Common myeloid progenitor, CD34-positive (primary cell): ENCODE results near the gene LSAMP.
"Not testable (repeated sequence)": the region's sequence is repeated elsewhere in the genome, so short reads cannot be mapped to it uniquely, and the experiment has no call there.

Experiments used
- CTCF ChIA-PET: fragments of 350-600 bp; sonication (Branson Sonifier 250); formaldehyde crosslinking; loops from one replicate; lab custom pipeline; 2021; ENCODE audit warnings: antibody characterized with exemption; lab: Charles Lee
- POLR2A ChIA-PET: fragments of 350-600 bp; sonication (Branson Sonifier 250); formaldehyde crosslinking; loops from one replicate; lab custom pipeline; 2021; ENCODE audit warnings: antibody characterized with exemption; lab: Charles Lee
- DNase-seq, 3 donors: peaks; one replicate each; pipeline versions ENCODE4 v3.0.0 to v3.0.0-alpha.2; 2013
- H3K27ac ChIP-seq, 2 experiments: 1 replicate in 1 of 2; 2 replicates in 1 of 2; pipeline ENCODE4 v1.7.0; 2013; ENCODE audit warnings: inconsistent platforms in 2 of 2, low read length in 2 of 2, mild to moderate bottlenecking in 2 of 2, low read depth in 1 of 2, moderate library complexity in 1 of 2; ENCODE audit not compliant: severe bottlenecking in 2 of 2, insufficient read depth in 1 of 2, poor library complexity in 1 of 2
- H3K27me3 ChIP-seq, 5 experiments: replicated peaks in 2 of 5; 1 replicate in 3 of 5; 2 replicates in 2 of 5; pipeline versions ENCODE4 v1.6.1 to v1.7.0; 2013; ENCODE audit warnings: low read length in 4 of 5, mild to moderate bottlenecking in 2 of 5, moderate library complexity in 2 of 5, inconsistent platforms in 1 of 5; ENCODE audit not compliant: insufficient read depth in 5 of 5, control insufficient read depth in 4 of 5
- H3K36me3 ChIP-seq, 4 experiments: 1 replicate in 2 of 4; 2 replicates in 2 of 4; pipeline versions ENCODE4 v1.6.1 to v1.7.0; 2013; ENCODE audit warnings: low read length in 3 of 4, control low read depth in 1 of 4, mild to moderate bottlenecking in 1 of 4; ENCODE audit not compliant: control insufficient read depth in 4 of 4, insufficient read depth in 4 of 4
- H3K4me1 ChIP-seq, 4 experiments: 1 replicate in 3 of 4; 2 replicates in 1 of 4; pipeline versions ENCODE4 v1.6.1 to v1.7.1; 2013; ENCODE audit warnings: low read length in 3 of 4, mild to moderate bottlenecking in 3 of 4, control low read depth in 1 of 4, inconsistent platforms in 1 of 4, moderate library complexity in 1 of 4; ENCODE audit not compliant: control insufficient read depth in 4 of 4, insufficient read depth in 4 of 4; ENCODE audit errors: control extremely low read depth in 1 of 4
- H3K4me3 ChIP-seq, 7 experiments: 1 replicate in 4 of 7; 2 replicates in 3 of 7; pipeline versions ENCODE4 v1.5.1 to v1.7.0; 2013; ENCODE audit warnings: mild to moderate bottlenecking in 7 of 7, low read length in 6 of 7, moderate library complexity in 6 of 7, inconsistent platforms in 2 of 7, low read depth in 2 of 7, control low read depth in 1 of 7; ENCODE audit not compliant: insufficient read depth in 4 of 7, control insufficient read depth in 1 of 7; ENCODE audit errors: extremely low read depth in 1 of 7
- H3K9me3 ChIP-seq, 5 experiments: 1 replicate in 4 of 5; 2 replicates in 1 of 5; pipeline versions ENCODE4 v1.6.1 to v1.7.1; 2013; ENCODE audit warnings: low read length in 4 of 5, mild to moderate bottlenecking in 2 of 5, inconsistent platforms in 1 of 5, low read depth in 1 of 5, moderate library complexity in 1 of 5; ENCODE audit not compliant: control insufficient read depth in 4 of 5, insufficient read depth in 2 of 5; ENCODE audit errors: control extremely low read depth in 1 of 5
- WGBS: methylation state at CpG from one replicate; pipeline ENCODE4 v1.1.5; 2013; ENCODE audit not compliant: insufficient coverage; 5-methylcytosine and 5-hydroxymethylcytosine counted together

Gene LSAMP

DNA sequence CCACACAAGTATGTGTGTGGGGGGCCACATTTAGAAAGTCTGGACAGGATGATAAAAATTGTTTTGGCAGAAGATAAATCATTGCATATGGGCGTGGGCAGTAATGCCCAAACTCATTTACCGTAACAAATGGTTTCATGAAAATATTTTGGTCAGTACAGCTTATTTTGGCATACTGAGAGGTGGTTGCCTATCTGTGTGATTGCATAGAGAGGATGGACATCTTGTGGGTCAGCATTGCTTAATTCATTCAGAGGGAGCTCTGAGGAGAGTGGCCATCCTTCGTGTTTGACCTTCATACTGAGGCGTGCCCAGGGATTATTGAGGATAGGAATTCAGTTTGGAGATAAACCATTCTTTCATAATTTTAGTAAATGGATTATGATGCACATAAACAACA lies 659.5 kb downstream of the LSAMP start:
- ChIA-PET CTCF (interaction anchor here (0.9 to 4.6 kb wide), 3 partner anchors 29 to 91 kb away, joined by 3 to 23 read pairs (median 8); no protein-coding TSS in a partner anchor), POLR2A (no interaction called here)
- WGBS: 83% methylated on average over 3 of the region's 4 CpGs
- no peak overlapping the region for H3K27ac ChIP-seq
- H3K9me3 ChIP-seq: no peaks in the 10 kb centered on the region
- no peak overlapping the region for H3K4me3 ChIP-seq
- H3K27me3 ChIP-seq: peaks cover 0 to 7% (median 0%) of the 10 kb centered on the region in 5 experiments
- no peaks in the 10 kb centered on the region for H3K36me3 ChIP-seq
- DNase-seq: peak in 1 of 3 donors; percentile 8
- H3K4me1 ChIP-seq: peaks cover 0 to 15% (median 10%) of the 10 kb centered on the region in 4 experiments

DNA sequence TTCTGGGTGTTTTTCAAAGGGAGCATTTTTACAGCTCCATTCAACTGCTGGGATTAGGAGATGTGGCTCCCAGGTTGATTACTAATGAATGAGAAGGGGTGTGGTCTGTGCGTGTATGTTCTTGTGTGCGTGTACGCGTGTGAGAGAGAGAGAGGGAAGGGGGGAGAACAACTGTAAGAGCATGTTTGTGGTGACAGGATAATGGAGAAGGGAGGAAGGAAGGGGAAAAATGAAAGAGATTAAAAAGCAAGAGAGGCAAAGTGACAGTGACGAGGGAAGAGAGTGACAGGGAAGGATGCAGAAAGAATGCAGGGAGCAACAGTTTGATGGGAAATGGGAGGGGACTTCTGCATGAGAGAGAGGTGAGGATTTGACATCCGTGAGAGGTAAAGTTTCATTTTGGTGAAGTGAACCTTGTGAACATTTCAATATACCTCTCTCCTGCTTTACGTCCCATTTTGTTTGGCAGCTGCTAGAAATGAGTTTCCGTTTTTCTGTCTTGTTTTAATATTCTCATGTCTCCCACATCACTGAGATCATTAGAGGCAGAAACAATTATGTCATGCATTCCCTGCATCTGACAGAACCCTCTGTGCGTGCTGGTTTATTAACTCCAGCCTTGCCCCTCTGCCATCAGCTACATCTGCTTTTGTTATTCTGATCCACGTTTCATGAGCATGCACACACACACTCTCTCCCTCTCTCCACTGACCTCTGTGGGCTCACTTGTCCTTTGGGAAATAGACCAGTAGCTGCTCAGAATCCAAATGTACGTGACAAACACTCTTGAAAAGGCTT lies 660.3 kb downstream of the LSAMP start:
- peak in 2 of 3 donors; percentile 48 to 54 for DNase-seq
- WGBS: 14% methylated on average over 10 of the region's 11 CpGs
- H3K27me3 ChIP-seq: peaks cover 0 to 7% (median 0%) of the 10 kb centered on the region in 5 experiments
- POLR2A ChIA-PET: no interaction called here
- H3K36me3 ChIP-seq: no peaks in the 10 kb centered on the region
- H3K27ac ChIP-seq: peak overlapping the region in 1 of 2 experiments; percentile 78
- CTCF ChIA-PET: interaction anchor here (0.8 to 4.6 kb wide), 14 partner anchors 8 to 1400 kb away, joined by 3 to 23 read pairs (median 5); no protein-coding TSS in a partner anchor
- H3K9me3 ChIP-seq: no peaks in the 10 kb centered on the region
- H3K4me1 ChIP-seq: peaks cover 0 to 15% (median 10%) of the 10 kb centered on the region in 4 experiments
- peak overlapping the region; percentile 68 to 82 (median 74) for H3K4me3 ChIP-seq

DNA sequence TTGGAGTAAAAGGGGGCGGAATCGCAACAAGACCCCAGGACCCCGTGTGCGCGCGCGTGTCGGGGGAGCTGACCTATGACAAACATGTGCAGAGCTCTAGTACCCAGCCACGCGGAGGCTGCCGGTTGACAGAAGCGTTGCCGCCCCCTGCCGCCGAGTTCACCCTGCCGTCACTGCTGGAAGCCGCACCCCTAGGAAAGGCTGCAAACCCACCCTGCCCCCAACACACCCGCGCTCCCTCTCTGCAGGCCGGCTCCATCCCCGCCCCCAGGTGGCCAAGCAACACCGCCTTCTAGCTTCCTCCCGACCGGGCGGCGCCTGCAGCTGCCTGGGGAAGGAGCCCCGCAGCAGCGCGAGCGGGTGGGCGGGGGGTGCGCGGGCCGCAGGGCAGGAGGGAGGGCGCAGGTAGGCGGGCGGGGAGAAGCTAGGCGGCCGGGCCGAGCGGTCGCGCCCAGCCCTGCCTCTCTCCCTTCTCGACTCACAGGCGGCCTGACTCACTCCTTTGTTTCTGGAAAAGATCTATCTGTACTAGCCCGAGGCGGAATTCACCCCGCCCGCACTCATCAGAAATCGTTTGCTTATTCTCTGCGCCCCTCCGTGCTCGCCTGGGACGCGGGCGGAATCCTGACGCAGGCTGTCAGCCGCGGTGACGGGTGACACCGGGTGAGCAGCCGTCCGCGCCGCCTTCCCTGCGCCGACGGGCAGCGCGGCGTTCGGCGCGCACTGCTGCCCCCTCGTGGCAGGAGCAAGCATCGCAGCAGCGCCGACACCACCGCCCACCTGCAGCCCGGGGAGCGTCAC lies 661.1 kb downstream of the LSAMP start:
- POLR2A ChIA-PET: no interaction called here
- H3K4me3 ChIP-seq: peak overlapping the region; percentile 68 to 82 (median 74)
- peak; percentile 95 to 98 (median 98) for DNase-seq

DNA sequence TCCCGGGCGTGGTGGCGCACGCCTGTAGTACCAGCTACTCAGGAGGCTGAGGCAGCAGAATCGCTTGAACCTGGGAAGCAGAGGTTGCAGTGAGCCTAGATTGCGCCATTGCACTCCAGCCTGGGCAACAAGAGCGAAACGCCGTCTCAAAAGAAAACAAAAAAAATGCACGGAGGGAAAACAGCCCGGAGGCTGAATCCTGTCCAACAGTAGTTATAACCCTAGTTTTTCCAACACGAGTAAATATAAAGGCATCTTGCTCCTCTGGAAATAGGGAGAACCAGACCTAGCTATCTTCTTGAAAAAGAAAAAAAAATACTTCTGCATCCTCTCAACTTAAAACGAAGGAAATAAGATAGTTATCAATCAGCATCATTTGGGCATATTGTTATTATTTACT lies 661.9 kb downstream of the LSAMP start:
- 84% methylated on average over 12 of the region's 13 CpGs for WGBS
- peak overlapping the region in 1 of 2 experiments; percentile 78 for H3K27ac ChIP-seq
- CTCF ChIA-PET: interaction anchor here (0.7 to 4.6 kb wide), 12 partner anchors 20 to 692 kb away, joined by 3 to 23 read pairs (median 5); no protein-coding TSS in a partner anchor
- H3K4me3 ChIP-seq: peak overlapping the region in 5 of 7 experiments; percentile 68 to 82 (median 74)
- H3K27me3 ChIP-seq, POLR2A ChIA-PET, DNase-seq, H3K9me3 ChIP-seq, H3K36me3 ChIP-seq: not testable (repeated sequence)
- H3K4me1 ChIP-seq: peaks cover 0 to 15% (median 10%) of the 10 kb centered on the region in 4 experiments

More for the DNA sequence above, 661.1 kb downstream of the LSAMP start:
- Histone ChIP-seq H3K36me3 (no peaks in the 10 kb centered on the region), H3K4me1 (peaks cover 0 to 15% (median 10%) of the 10 kb centered on the region in 4 experiments), H3K9me3 (no peaks in the 10 kb centered on the region), H3K27me3 (peaks cover 0 to 7% (median 0%) of the 10 kb centered on the region in 5 experiments), H3K27ac (peak overlapping the region; percentile 69 to 78)
- CTCF ChIA-PET: interaction anchor here (0.7 to 4.6 kb wide), 18 partner anchors 8 to 1399 kb away, joined by 3 to 23 read pairs (median 4); no protein-coding TSS in a partner anchor
- 0% methylated on average over 50 of the region's 81 CpGs for WGBS

DNA sequence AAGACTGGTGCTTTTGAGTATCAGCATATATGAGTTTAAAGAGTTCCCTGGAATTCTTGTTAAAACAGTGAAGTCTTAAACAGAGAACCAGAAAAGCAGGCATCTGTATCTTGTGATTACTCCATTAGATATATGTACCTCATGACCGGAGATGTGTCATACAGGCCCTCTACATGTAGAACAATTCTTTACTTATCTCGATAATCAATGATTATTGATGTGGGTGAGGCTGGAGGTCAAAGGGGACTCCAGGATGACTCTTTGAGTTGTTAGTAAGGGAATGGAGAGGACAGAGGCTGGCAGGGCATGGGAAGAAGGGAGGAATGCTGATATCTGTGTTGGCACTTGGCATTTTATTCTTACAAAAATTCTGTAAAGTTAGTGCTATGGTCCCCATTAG lies 666.3 kb downstream of the LSAMP start:
- H3K9me3 ChIP-seq: no peaks in the 10 kb centered on the region
- ChIA-PET POLR2A (no interaction called here), CTCF (no interaction called here)
- no peaks in the 10 kb centered on the region for H3K36me3 ChIP-seq
- WGBS: no CpG with 5 or more reads among the region's 2 CpGs
- no peak overlapping the region for H3K27ac ChIP-seq
- H3K27me3 ChIP-seq: no peaks in the 10 kb centered on the region
- no peak for DNase-seq
- peaks cover 0 to 6% (median 4%) of the 10 kb centered on the region in 4 experiments for H3K4me1 ChIP-seq
- no peak overlapping the region for H3K4me3 ChIP-seq

DNA sequence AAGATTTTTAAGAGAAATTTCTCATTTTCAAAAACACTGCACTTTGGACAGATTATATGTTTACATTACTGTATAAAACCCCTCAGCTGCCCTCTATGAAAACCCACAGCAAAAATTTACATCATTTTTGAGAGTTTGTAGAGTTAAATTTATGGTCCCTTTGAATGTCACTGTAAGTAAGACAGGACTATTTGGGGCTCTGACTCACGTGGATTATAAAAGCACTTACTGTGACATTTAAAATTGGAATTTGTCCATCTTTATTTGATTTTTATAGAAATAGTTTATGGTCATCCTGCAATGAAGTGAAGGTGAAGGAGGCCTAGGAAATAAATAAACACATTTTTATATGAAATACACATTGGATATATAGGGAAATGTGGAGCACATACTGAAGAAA lies 672.3 kb downstream of the LSAMP start:
- Histone ChIP-seq H3K36me3 (no peaks in the 10 kb centered on the region), H3K9me3 (no peaks in the 10 kb centered on the region), H3K4me3 (no peak overlapping the region), H3K27ac (no peak overlapping the region), H3K27me3 (peaks cover 0 to 2% (median 0%) of the 10 kb centered on the region in 5 experiments), H3K4me1 (no peaks in the 10 kb centered on the region)
- 88% methylated on average over 1 of the region's 1 CpG for WGBS
- DNase-seq: no peak
- ChIA-PET CTCF (interaction anchor here (1.0 kb wide), 1 partner anchor 11 kb away, joined by 3 read pairs; no protein-coding TSS in a partner anchor), POLR2A (interaction anchor here (0.7 kb wide), 1 partner anchor 95 kb away, joined by 3 read pairs; no protein-coding TSS in a partner anchor)
